Measurements from ENCODE around the gene MYL4. TPM values are rescaled to one million over a fixed set of nuclear protein-coding genes. Genes with fewer than 3 reads are reported as not detected.

Gene MYL4
- total and polyA plus RNA-seq, 10 of the 15 experiments (the other 5 are each of a cell fraction or from before 2014, with no cell fraction given), result 0.23 to 1.6 (median 0.58) TPM; not detected in 3

DNA sequence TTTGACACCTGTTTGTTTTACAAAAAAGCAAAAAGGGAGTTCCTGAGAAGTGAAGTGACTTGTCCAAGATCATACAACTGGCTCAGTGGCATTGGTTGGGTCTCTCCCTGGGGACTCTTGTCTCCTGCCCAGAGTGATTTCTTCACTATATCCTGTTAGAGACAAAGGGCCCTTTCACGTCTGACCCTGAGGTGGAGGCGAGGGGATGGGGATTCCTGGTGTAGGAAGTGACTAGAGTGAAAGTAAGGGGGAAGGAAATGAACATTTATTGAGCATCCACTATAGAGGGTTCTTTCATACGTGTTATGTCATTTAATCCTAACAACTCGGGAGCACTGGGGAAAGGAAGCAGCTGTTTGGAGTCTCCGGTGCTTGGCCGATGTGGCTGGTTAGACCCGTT, 53.4 kb downstream of the MYL4 start (continued):
- TF ChIP-seq USF1 (IDR thresholded peaks at IDR 0.05; ENCODE audit: borderline replicate concordance, extremely low read length, insufficient read depth, low read depth, low read length), result no peak
- no peak for TF ChIP-seq HDAC6 (IDR thresholded peaks at IDR 0.05; ENCODE audit: unreplicated experiment)
- no peak for TF ChIP-seq KLF5 (IDR thresholded peaks at IDR 0.05; ENCODE audit: partially characterized antibody)

GRCh38 chr17:47264166-47264565, 55.0 kb downstream of the MYL4 start:
- H2AFZ ChIP-seq (ENCODE audit: control insufficient read depth, low read depth, low read length), result no peak overlapping the region
- H3K79me2 ChIP-seq (ENCODE audit: control insufficient read depth, insufficient read depth, low read length), result no peaks in the 10 kb centered on the region
- H3K27ac ChIP-seq (ENCODE audit: control insufficient read depth, insufficient read depth), result no peak overlapping the region
- no peaks in the 10 kb centered on the region for H3K36me3 ChIP-seq (ENCODE audit: control insufficient read depth in 2 of 2, insufficient read depth in 2 of 2, low read length in 1 of 2)
- no TSS peak for BruUV-seq (replicated peaks)
- 0 out of 2 replicates have a peak, but pooled peaks cover 3% of the 10 kb centered on the region for H3K4me1 ChIP-seq (ENCODE audit: control insufficient read depth, insufficient read depth, low read length)
- no peak overlapping the region for H3K9ac ChIP-seq (ENCODE audit: control insufficient read depth, insufficient read depth, low read length)
- no peak overlapping the region for H3K4me3 ChIP-seq
- no peaks in the 10 kb centered on the region for H4K20me1 ChIP-seq (ENCODE audit: control insufficient read depth, insufficient read depth)
- ATAC-seq (no peak), DNase-seq (ENCODE audit: low read depth, low spot score) (no peak), FAIRE-seq (no peak)
- SMC1A ChIA-PET (ENCODE audit: uncharacterized antibody, unreplicated experiment), result interaction anchor here (1.4 to 5.8 kb wide), 3 partner anchors 9 to 23 kb away, joined by 4 to 35 read pairs (median 6); no protein-coding TSS in a partner anchor
- POLR2A ChIA-PET, result interaction anchor here (1.0 to 2.4 kb wide), 5 partner anchors 9 to 58 kb away, joined by 3 to 7 read pairs (median 3); no protein-coding TSS in a partner anchor
- RAD21 ChIA-PET (ENCODE audit: unreplicated experiment), result no interaction called here
- CTCF ChIA-PET, result interaction anchor here (0.6 to 1.9 kb wide), 6 partner anchors 11 to 51 kb away, joined by 3 to 6 read pairs (median 4); no protein-coding TSS in a partner anchor
- in situ Hi-C loops (cut with MboI), result no loop called here
- peaks cover 3% of the 10 kb centered on the region; the same call in 1 of the 3 replicates for H3K9me3 ChIP-seq (replicated peaks; ENCODE audit: control insufficient read depth, insufficient read depth, low read length)
- no peaks in the 10 kb centered on the region for H3K27me3 ChIP-seq (replicated peaks in 1 of 2; ENCODE audit: control insufficient read depth in 2 of 2, insufficient read depth in 2 of 2, low read length in 1 of 2)
- 97% methylated on average over 2 of the region's 2 CpGs for WGBS (ENCODE audit: insufficient coverage, insufficient replicate concordance, low lambda C conversion rate, missing lambda C conversion rate)
- intact Hi-C loops (cut with micrococcal nuclease; ENCODE audit: unreplicated experiment), result no loop called here
- H3K4me2 ChIP-seq (ENCODE audit: control insufficient read depth, insufficient read depth), result no peak overlapping the region
- TF ChIP-seq ZNF24 (IDR thresholded peaks at IDR 0.05), result no peak
- no peak for TF ChIP-seq STAT1 (conservative IDR thresholded peaks at IDR 0.05)
- no peak for TF ChIP-seq ZNF274 (IDR thresholded peaks at IDR 0.05; ENCODE audit: insufficient read depth, insufficient read length)
- no peak for TF ChIP-seq NKRF (conservative IDR thresholded peaks at IDR 0.05)
- no peak for TF ChIP-seq ZNF207 (IDR thresholded peaks at IDR 0.05; ENCODE audit: borderline replicate concordance)
- TF ChIP-seq SMC3 (IDR thresholded peaks at IDR 0.05; ENCODE audit: borderline replicate concordance, low read length), result no peak
- TF ChIP-seq E4F1 (IDR thresholded peaks at IDR 0.05; ENCODE audit: borderline replicate concordance, partially characterized antibody), result no peak
- TF ChIP-seq, protein P1, sequence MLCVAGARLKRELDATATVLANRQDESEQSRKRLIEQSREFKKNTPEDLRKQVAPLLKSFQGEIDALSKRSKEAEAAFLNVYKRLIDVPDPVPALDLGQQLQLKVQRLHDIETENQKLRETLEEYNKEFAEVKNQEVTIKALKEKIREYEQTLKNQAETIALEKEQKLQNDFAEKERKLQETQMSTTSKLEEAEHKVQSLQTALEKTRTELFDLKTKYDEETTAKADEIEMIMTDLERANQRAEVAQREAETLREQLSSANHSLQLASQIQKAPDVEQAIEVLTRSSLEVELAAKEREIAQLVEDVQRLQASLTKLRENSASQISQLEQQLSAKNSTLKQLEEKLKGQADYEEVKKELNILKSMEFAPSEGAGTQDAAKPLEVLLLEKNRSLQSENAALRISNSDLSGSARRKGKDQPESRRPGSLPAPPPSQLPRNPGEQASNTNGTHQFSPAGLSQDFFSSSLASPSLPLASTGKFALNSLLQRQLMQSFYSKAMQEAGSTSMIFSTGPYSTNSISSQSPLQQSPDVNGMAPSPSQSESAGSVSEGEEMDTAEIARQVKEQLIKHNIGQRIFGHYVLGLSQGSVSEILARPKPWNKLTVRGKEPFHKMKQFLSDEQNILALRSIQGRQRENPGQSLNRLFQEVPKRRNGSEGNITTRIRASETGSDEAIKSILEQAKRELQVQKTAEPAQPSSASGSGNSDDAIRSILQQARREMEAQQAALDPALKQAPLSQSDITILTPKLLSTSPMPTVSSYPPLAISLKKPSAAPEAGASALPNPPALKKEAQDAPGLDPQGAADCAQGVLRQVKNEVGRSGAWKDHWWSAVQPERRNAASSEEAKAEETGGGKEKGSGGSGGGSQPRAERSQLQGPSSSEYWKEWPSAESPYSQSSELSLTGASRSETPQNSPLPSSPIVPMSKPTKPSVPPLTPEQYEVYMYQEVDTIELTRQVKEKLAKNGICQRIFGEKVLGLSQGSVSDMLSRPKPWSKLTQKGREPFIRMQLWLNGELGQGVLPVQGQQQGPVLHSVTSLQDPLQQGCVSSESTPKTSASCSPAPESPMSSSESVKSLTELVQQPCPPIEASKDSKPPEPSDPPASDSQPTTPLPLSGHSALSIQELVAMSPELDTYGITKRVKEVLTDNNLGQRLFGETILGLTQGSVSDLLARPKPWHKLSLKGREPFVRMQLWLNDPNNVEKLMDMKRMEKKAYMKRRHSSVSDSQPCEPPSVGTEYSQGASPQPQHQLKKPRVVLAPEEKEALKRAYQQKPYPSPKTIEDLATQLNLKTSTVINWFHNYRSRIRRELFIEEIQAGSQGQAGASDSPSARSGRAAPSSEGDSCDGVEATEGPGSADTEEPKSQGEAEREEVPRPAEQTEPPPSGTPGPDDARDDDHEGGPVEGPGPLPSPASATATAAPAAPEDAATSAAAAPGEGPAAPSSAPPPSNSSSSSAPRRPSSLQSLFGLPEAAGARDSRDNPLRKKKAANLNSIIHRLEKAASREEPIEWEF (IDR thresholded peaks at IDR 0.05; ENCODE audit: insufficient replicate concordance, low read depth, low read length), result no peak

All from GM12878 (cell line).